CD4-positive, alpha-beta T cell treated with Interleukin-2 at 100 ng/mL for 4 hours (primary cell): ENCODE data around the gene SLC39A13.

ENCODE experiments used
- DNase-seq: peaks from one replicate; pipeline ENCODE4 v3.0.0-alpha.2; 2020; ENCODE audit warnings: low spot score

Gene SLC39A13

DNA sequence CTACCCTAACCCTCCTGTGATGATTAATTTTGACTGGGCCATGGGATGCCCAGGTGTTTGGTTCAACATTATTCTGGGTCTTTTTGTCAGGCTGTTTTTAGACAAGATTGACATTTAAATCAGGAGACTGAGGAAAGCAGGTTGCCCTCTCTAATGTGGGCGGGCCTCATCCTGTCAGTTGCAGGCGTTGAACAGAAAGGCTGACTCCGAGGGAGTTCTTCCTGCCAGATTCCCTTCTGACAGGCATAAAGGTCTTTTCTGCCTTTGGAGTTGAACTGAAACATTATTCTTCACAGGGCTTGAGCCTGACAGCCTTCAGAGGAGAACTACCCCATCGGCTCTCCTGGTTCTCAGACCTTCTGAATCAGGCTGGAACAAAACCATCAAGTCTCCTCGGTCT, 22.1 kb downstream of the SLC39A13 start:
- DNase-seq = no peak

DNA sequence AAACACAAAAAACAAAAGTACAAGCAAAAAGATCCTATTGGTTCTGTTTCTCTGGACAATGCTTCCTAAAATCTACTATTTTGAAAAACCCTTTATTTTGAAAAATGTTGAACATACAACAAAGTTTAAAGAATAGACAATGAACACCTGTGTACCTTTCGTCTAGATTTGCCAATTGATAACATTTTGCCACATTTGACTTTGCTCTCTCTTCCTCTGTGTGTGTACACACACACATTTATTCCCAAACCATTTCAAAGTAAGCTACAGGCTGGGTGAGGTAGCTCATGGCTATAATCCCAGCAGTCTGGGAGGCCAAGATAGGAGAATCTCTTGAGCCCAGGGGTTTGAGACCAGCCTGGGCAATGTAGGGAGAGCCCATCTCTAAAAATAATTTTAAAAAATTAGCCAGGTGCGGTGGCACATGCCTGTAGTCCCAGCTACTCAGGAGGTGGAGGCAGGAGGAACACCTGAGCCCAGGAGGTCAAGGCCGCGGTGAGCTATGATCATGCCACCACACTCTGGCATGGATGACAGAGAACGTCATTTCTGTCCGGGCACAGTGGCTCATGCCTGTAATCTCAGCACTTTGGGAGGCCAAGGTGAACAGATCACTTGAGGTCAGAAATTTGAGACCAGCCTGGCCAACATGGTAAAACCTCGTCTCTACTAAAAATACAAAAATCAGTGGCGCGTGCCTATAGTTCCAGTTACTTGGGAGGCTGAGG, 23.1 kb downstream of the SLC39A13 start:
- no peak for DNase-seq

DNA sequence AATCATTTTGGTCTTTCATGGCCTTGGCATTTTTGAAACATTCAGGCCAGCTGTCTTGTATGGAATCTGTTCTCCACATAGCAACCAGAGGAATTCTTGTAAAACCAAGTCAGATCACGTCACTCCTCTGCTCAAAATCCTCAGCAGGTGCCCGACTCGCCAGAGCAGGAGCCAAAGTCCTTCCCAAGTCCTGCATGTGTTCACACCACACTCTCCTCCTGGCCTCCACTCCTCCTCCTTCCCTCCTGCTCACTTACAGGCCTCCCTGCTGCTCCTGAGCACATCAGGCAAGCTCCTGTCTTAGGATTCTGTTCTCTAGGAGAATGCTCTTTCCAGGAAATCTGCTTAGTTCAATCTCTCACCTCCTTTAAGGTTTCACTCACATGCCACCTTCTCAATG, 24.8 kb downstream of the SLC39A13 start:
- DNase-seq = no peak

DNA sequence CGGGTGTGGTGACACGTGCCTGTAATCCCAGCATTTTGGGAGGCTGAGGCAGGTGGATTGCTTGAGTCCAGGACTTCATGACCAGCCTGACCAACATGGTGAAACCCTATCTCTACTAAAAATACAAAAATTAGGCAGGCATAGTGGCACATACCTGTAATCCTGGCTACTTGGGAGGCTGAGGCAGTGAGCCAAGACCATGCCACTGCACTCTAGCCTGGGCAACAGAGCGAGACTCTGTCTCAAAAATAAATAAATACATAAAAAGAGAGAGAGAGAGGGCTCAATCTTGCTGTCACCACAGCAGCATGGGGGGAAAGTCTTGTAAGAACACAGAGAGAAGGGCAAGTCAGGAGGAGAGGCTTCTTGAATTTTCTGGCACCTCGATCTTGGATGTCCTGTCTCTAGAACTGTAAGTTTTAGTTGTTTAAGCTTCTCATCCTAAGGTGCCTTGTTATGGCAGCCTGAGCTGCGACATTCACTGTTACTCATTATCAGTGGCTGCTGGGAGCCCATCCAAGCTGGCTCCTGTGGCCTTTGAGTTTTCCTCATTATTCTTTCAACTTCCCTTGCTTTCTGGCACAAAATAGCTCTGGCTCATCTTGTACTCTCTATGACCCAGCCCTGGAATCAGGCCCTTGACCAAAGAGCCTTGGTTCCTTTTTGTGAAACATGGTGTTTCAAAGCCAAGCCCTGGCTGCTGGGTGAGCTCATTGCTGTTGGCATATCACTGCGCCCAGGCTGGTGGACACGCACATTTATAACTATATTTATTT, 25.8 kb downstream of the SLC39A13 start:
- DNase-seq = no peak

DNA sequence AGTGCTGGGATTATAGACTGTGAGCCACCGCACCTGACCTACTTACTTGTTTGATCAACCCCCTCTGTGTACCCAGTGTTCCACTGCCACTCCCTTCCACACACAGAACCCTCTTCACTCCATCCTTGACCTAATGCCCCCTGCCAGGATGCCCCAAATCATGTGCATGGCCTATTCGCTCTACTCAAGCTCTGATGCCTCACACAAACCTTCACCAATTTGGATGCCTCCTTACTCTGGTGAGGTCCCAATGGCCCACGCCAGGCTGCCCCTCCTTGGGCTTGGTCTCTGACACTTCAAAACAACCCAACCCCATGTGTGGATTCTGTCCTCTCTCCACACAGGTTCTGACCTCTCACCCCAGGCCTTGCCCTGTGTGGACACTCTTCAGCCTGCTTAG, 27.3 kb downstream of the SLC39A13 start:
- DNase-seq = no peak

DNA sequence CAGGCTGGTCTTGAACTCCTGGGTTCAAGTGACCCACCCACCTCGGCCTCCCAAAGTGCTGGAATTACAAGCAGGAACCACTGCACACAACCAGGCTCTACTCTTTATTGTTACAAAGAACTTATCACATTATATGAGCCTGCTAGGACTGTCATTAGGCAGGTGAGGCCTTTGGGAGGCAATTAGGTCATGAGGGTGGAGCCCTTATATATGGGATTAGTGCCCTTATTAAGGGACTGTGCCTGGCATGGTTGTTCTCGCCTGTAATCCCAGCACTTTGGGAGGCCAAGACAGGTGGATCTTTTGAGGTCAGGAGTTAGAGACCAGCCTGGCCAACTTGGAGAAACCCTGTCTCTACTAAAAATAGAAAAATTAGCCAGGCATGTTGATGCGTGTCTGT, 28.3 kb downstream of the SLC39A13 start:
- no peak for DNase-seq

DNA sequence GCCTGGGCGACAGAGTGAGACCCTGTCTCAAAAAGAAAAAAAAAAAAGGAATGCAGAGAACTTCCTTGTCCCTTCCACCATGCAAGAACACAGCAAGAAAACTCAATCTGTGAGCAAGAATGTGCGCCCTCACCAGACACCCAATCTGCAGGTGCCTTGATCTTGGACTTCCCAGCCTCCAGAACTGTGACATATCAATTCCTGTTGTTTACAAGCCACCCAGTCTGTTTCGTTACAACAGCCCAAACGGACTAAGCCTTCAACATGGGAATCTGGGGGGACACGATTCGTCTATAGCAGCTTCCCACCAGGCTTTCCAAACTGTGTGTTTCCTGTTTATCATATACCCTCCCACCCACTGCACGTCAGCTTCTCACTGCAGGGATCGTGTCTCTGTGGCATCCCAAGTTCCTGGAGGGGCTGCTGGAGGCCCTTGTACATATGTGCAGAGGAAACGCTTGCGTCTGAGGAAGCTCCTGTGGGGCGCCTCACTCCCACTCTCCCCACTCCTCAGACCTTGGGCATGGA, 28.9 kb downstream of the SLC39A13 start:
- no peak for DNase-seq

DNA sequence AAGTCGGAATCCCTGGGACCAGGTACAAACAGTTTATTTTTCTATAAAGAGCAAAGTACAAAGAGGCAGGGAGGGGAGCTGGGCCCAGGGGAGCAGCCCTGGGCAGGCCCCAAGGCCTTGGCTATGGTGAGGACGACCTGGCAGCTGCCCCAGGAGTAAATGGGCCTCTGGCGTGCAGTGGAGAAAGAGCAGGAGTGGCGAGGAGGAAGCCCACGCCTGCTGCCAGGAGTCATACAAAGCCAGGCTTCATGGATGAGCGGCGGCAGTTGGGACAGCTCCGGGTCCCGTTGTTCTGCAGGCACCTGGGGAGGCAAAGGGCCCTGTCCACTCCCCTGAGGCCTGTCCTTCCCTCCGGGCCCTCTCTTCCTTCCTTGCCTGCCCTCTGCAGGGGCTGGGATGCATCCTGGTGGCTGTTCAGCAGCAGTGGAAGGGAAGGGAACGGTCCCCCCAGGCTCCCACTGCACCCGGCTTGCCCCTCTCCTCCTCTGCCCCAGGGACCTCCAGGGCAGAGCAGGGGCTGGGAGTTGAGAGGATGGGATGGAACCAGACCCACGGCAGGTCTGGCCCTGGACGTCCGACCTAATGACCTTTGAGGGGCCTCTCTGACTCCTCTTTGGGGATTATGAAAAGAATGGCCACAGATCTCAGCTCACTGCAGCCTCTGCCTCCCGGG, 29.5 kb downstream of the SLC39A13 start:
- DNase-seq = no peak

DNA sequence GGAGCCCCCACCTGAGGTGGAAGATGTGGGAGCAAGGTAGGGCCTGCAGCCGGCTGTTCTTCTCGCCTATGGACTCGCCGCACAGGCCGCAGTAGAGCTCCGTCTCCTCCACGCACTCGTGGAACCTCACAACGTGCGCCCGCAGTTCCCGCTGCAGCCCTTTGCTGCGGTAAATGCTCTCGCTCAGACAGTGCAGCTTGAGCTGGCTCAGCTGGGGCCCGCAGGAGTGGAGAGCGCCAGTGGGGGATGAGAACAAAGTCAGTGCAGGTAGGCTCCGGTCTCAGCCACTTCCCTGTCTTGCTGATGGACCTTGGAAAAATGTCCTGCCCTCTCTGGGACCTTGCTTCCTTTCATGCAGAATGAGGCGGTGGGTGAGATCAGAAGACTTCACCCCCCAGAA, 30.3 kb downstream of the SLC39A13 start:
- no peak for DNase-seq

DNA sequence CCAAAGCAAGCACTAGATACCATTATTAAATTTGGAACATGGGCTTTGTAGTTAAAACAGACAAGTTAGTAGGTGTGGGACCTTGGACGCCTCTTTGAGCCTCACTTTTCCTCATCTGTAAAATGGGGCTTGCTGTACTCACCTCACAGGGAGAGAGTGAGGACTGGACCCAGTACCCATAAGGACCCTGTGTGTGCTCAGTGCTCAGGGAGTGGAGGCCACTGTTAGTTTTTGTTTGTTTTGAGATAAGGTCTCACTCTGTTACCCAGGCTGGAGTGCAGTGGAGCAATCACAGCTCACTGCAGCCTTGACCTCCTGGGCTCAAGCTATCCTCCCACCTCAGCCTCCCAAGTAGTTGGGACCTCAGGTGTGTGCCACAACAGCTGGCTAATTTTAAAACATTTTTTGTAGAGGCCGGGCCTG, 31.7 kb downstream of the SLC39A13 start:
- no peak for DNase-seq

DNA sequence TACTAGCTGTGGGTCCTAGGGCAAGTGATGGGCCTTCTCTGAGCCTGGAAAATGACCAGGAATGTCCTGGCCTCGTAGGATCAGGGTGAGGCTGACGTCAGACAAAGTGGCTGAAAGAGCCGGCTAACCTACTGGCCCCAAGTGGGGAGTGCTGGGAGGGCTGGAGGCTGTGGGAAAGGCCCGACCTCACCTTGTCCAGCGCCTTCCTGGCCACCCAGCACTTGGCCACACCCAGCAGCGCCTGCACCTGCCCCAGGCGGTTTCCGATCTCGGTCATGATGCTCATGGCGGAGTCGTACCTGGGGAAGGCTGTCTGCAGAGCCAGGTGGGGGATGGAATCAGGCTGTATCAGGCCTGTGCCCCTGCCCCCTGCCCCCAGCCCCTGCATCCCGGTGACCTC, 33.0 kb downstream of the SLC39A13 start:
- no peak for DNase-seq

DNA sequence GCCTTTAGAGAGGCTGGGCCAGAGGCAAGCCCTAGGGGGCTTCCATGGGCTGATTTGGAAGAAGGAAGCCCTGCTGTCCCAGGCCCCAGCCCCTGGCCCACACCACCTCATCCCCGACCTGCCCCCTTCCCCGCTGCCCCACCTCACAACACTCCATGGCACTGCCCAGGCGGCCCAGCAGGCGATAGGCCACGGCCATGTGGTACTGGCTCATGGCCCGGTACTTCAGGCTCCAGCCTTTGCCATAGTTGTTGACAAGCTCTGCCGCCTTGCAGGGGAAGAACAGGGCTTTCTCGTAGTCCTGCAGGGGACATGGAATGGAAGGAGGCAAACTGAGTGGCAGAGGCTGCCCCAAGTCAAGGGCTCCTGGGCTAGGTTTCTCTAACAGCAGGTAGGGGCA, 34.1 kb downstream of the SLC39A13 start:
- no peak for DNase-seq

DNA sequence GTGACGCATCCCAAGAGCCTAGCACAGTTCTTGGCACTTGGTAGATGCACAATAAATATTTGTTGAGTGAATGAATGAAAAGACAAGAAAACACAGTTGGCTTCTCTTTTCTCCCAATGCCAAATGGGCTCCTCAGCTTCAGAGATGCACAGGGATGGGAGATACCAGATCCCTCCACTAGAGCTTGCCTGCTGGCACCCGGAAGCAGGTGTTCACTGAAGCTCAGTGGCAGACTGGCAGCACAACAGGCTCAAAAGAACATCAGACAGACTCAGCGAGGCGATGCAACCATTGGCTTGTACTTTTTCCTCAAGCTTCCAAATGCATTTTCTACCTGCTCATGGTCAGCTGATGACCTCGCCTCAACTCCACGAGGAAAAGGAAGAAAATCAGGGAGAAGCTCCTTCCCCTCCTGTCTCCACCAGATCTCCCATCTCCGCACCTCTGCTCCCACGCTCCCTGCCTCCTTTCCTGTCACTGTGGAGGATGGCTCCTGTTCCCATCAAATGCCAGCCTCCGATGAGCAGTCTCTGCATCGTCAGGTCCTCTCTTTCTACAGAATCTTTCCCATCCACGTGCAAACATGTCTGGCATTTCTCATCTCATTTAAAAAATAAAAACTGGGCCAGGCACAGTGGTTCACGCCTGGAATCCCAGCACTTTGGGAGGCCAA, 34.8 kb downstream of the SLC39A13 start:
- no peak for DNase-seq

DNA sequence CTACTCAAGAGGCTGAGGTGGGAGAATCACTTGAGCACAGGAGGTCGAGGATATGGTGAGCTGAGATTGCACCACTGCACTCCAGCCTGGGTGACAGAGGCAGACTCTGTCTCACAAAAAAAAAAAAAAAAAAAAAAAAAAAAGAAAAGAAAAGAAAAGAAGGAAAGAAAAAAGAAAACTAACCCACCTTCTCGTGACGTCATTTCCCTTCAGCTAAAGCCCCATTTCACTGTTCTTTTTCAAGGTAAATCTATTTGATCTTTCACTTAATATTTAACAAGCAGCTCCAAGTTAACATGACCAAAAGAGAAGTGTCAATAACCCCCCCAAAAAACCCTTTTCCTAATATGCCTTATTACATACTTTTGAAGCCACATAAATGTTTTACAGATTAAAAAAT, 35.4 kb downstream of the SLC39A13 start:
- DNase-seq = no peak

DNA sequence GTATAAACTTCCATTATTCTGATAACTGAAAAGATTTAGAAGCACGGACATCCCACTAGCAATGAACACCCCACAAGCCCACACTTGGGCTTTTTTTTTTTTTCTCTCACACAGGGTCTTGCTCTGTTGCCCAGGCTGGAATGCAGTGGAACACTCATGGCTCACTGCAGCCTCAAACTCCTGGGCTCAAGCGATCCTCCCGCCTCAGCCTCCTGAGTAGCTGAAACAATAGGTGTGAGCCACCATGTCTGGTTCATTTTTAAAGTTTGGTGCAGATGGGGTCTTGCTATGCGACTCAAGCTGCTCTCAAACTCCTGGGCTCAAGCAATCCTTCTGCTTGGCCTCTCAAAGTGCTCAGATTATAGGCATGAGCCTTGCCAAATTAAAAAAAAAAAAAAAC, 37.5 kb downstream of the SLC39A13 start:
- DNase-seq = no peak

DNA sequence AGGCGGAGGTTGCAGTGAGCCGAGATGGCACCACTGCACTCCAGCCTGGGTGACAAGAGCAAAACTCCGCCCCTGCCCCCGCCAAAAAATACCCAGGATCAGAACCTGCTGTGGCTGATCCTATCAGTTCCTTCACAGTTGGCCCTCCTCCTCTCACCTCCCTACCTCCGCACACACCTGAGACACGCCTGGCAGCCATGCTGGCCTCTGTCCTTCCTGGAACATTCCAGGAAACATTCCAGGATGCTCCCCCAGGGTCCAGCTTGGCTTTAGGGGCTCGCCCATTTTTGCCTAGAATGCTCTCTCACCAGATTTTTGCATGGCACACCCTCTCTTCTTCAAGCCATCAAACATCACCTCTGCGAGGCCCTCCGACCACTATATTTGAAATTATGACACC, 38.4 kb downstream of the SLC39A13 start:
- no peak for DNase-seq

DNA sequence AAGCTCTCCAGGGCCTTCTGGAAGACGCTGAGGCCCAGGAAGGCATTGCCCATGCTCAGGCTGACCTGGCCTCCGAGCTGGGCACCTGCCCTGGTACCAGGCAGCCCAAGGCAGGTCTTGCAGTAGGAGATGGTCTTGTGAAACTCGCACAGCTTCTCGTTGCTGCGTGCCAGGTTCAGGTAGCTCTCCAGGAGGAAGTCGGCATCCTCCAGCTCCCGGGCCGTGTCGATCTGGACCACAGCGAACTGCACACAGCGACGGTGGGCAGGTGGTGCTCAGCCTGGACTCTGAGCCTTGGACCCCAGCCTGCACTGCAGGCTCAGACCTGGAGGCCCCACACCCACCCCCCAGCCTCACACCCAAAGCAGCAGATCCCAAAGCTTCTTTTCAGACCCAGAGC, 39.5 kb downstream of the SLC39A13 start:
- no peak for DNase-seq

DNA sequence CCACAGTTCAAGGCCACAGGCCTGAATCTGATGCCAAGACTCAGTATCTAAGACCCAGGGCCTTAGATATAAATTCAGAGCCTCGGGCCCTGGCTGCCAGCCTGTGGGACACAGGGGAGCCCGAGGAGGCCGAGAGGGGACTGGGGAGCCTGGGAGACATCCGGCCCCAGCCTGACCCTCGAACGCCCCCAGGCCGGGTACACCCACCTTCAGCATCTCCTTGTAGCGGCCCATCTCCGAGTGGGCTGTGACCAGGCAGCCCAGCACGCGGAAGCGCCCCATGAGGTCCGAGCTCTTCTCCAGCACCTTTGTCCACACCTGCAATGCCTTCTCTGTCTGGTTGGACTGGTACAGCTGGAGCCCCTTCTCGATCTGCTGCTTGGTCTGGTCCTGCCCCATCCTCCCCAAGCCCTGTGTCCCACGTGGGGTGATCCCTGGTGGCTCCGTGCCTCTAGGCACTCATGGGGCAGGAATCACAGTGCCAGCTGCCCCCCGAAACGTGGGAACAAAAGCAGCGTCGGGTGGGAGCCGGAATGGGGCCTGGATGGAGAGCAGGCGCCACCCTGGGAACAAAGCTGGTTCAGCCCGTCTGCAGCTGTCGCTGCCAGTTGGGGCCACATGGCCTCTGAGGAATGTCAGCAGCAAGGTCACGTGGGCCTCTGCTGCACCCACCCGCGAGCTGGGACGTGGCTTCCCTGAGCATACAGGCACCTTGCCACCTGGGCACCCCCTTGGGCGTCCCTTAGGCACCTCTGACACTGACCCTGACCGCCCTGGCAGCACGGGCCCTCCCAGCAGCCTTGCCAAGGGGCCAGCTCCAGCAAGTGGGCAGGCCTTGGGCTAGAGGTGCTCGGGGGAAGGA, 40.4 kb downstream of the SLC39A13 start, which contains the start of gene RAPSN:
TSS of gene RAPSN (minus strand) at position 571 of the 862 bp plus-strand sequence. CDS start at position 399, 172 bp downstream.
- no peak for DNase-seq

DNA sequence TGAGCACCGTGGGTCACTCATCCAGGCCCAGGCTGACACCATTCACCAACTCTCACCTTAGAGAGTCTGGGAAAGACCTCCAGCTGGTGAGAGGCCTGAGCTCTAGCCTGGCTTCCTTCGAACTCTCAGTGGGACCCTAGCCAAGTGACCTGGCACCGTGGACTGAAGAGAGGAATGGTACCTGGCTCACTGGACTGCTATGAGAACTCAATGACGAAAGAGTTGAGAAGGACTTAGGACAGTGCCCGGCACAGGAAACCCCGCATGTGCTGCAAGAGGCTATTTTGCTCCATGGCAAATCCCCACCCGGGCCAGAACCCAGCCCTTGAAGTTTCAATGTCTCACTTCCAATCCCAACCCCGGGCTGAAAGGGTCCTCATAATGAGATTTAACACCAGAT, 41.2 kb downstream of the SLC39A13 start:
- DNase-seq = no peak

DNA sequence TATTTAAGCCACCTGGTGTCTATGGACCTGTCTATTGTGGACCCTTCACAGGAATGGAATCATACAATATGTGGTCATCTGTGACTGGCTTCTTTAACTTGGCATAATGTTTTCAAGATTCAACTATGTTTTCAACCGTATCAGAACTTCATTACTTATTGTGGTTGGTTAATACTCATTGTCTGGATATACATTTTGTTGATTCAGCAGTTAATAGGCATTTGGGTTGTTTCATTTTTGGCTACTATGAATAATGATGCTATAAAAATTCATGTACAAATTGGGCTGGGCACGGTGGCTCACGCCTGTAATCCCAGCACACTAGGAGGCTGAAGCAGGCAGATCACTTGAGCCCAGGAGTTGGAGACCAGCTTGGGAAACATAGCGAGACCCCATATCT, 43.0 kb downstream of the SLC39A13 start:
- DNase-seq = no peak

DNA sequence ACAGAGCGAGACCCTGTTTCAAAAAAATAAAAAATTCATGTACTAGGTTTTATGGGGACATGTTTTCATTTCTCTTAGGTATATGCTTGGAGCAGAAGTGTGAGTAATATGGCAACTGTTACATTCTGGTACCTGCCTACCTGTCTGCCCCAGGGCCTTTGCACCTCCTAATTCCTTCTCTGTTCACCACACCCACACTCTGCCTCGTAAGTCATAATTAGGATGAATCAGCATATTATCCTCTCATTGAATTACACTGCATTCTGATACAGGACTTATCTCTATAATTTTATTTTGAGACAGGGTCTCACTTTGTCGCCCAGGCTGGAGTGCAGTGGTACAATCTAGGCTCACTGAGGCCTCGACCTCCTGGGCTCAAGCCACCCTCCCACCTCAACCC, 43.6 kb downstream of the SLC39A13 start:
- DNase-seq = no peak
